GM10847 (cell line): ENCODE data around the gene PSTPIP1.

Source experiments
- POLR2A ChIP-seq: IDR thresholded peaks from 2 replicates; pipeline ENCODE4 v1.6.1; 2011; ENCODE audit not compliant: insufficient read length; ENCODE audit errors: extremely low read depth

PSTPIP1 gene

GRCh38 chr15:77017761-77018720, 23.1 kb downstream of the PSTPIP1 start:
- no peak for TF ChIP-seq POLR2A

- TF ChIP-seq POLR2A = no peak
These were observed 24.0 kb downstream of the PSTPIP1 start for GRCh38 chr15:77018796-77019505.

GRCh38 chr15:77019521-77020331, 24.8 kb downstream of the PSTPIP1 start:
- no peak for TF ChIP-seq POLR2A

- no peak for TF ChIP-seq POLR2A
These were observed 25.6 kb downstream of the PSTPIP1 start for GRCh38 chr15:77020348-77021087.

- TF ChIP-seq POLR2A = no peak
These were observed 26.2 kb downstream of the PSTPIP1 start for GRCh38 chr15:77021088-77021481.

- TF ChIP-seq POLR2A = no peak
These were observed 27.0 kb downstream of the PSTPIP1 start for GRCh38 chr15:77021803-77022381.

GRCh38 chr15:77022646-77023575, 28.0 kb downstream of the PSTPIP1 start:
- no peak for TF ChIP-seq POLR2A

GRCh38 chr15:77023576-77024272, 28.8 kb downstream of the PSTPIP1 start:
- TF ChIP-seq POLR2A = no peak

- no peak for TF ChIP-seq POLR2A
These were observed 29.6 kb downstream of the PSTPIP1 start for GRCh38 chr15:77024273-77025082.

- TF ChIP-seq POLR2A = no peak
These were observed 30.4 kb downstream of the PSTPIP1 start for GRCh38 chr15:77025083-77025901.

- TF ChIP-seq POLR2A = no peak
These were observed 31.1 kb downstream of the PSTPIP1 start for GRCh38 chr15:77025941-77026411.
